K562 (cell line): Measurements from ENCODE around the gene GLI1. TPM values are rescaled to one million over a fixed set of nuclear protein-coding genes. Genes with fewer than 3 reads are reported as not detected.
A peak's percentile ranks its signal among the peaks of the same experiment; 100 is the strongest.

Source experiments
- EGR1 ChIP-seq: fragments of 450-650 bp; conservative IDR thresholded peaks from 2 replicates; pipeline ENCODE4 v1.6.1; 2017; ENCODE audit warnings: mild to moderate bottlenecking
- EP400 ChIP-seq: fragments of 450-650 bp; IDR thresholded peaks from 2 replicates; pipeline ENCODE4 v1.6.1; 2017; ENCODE audit warnings: antibody characterized with exemption, mild to moderate bottlenecking, moderate library complexity
- HMG20A ChIP-seq: fragments of 450-650 bp; formaldehyde crosslinking; conservative IDR thresholded peaks from 2 replicates; pipeline ENCODE4 v1.4.0; 2020; ENCODE audit warnings: mild to moderate bottlenecking, mixed read lengths
- IFI16 ChIP-seq: fragments of 250-450 bp; sonication (Bioruptor Pico); IDR thresholded peaks from 2 replicates; pipeline ENCODE4 v2.1.2; 2022; ENCODE audit warnings: mild to moderate bottlenecking, inconsistent platforms
- IRF1 ChIP-seq: sonication (generic); formaldehyde crosslinking; IDR thresholded peaks from 2 replicates; pipeline ENCODE4 v1.8.0; 2022; ENCODE audit warnings: missing genetic modification reagents, mild to moderate bottlenecking, borderline replicate concordance
- NFXL1 ChIP-seq: fragments of 450-650 bp; formaldehyde crosslinking; IDR thresholded peaks from 2 replicates; pipeline ENCODE4 v1.4.0; 2021; ENCODE audit warnings: mild to moderate bottlenecking
- YY1 ChIP-seq, 3 experiments: IDR thresholded peaks; 2 replicates each; pipeline ENCODE4 v1.6.1; 2011; ENCODE audit warnings: low read length in 2 of 3, mild to moderate bottlenecking in 2 of 3, moderate library complexity in 2 of 3, borderline replicate concordance in 1 of 3, control low read depth in 1 of 3, low read depth in 1 of 3; ENCODE audit not compliant: insufficient read depth in 3 of 3, insufficient replicate concordance in 2 of 3, control insufficient read depth in 1 of 3, insufficient read length in 1 of 3; ENCODE audit errors: extremely low read depth in 1 of 3
- ZBTB17 ChIP-seq: fragments of 450-650 bp; formaldehyde crosslinking; IDR thresholded peaks from 2 replicates; pipeline ENCODE4 v1.4.0; 2020; ENCODE audit warnings: mild to moderate bottlenecking
- ZBTB2 ChIP-seq: fragments of 450-650 bp; IDR thresholded peaks from 2 replicates; pipeline ENCODE4 v1.6.1; 2016; ENCODE audit warnings: antibody characterized with exemption
- ZBTB40 ChIP-seq, 2 experiments: fragments of 450-650 bp in 1 of 2; sonication (generic) in 1 of 2; formaldehyde crosslinking in 1 of 2; IDR thresholded peaks; 2 replicates each; pipeline versions ENCODE4 v1.7.1 to v1.9.0; 2016 to 2022; ENCODE audit warnings: inconsistent platforms in 1 of 2, mild to moderate bottlenecking in 1 of 2, missing genetic modification reagents in 1 of 2
- ZNF449 ChIP-seq: fragments of 250-450 bp; sonication (Bioruptor Pico); IDR thresholded peaks from 2 replicates; pipeline ENCODE4 v1.8.0; 2022; ENCODE audit warnings: moderate library complexity, mild to moderate bottlenecking, inconsistent platforms
- polyA plus RNA-seq, 8 experiments: library from polyadenylated mRNA; depleted of rRNA in 4 of 8; stranded (reverse) in 5 of 8; unstranded in 3 of 8; fragments of >200 nt; fragmentation: Nextera tagmentation in 2 of 8; fragmentation: Illumina TruSeq in 1 of 8; extraction: Ambion mirVana in 2 of 8; extraction: Trizol in 1 of 8; gene quantifications; 2 replicates each; pipeline versions ENCODE4 v1.2.1 to v1.2.3, GENCODE V29; 2011 to 2014; ENCODE audit warnings: inconsistent platforms in 1 of 8, missing spikeins in 1 of 8
- total RNA-seq, 7 experiments: library from RNA; depleted of rRNA in 6 of 7; stranded (reverse); fragments of >200 nt in 6 of 7; fragmentation: Illumina TruSeq in 2 of 7; extraction: Trizol in 2 of 7; gene quantifications; 2 replicates each; pipeline versions ENCODE4 v1.2.1 to v1.2.3, GENCODE V29; 2011 to 2021; ENCODE audit warnings: low replicate concordance in 1 of 7

Gene GLI1
- total and polyA plus RNA-seq, 9 of the 15 experiments (the other 6 are each of a cell fraction or from before 2014, with no cell fraction given): 0.24 to 3.7 (median 0.61) TPM

- TF ChIP-seq ZBTB40 (IDR thresholded peaks at IDR 0.05) (peak; percentile 68), ZBTB40 (CRISPR knock-in tag; IDR thresholded peaks at IDR 0.05) (peak; percentile 68; the same call in 1 of the 2 replicates), ZBTB2 (peak; percentile 96), EGR1 (peak; percentile 82), EP400 (peak; percentile 89), IFI16 (CRISPR knock-in tag) (no peak), HMG20A (CRISPR knock-in tag) (no peak), NFXL1 (CRISPR knock-in tag) (no peak), YY1 (IDR thresholded peaks at IDR 0.05; ENCODE audit: borderline replicate concordance in 1 of 3, control insufficient read depth in 1 of 3, extremely low read depth in 1 of 3, insufficient read depth in 3 of 3, insufficient read length in 1 of 3, insufficient replicate concordance in 2 of 3, low read depth in 1 of 3, low read length in 2 of 3) (peak in 2 of 3 experiments; percentile 29 to 57), ZBTB17 (CRISPR knock-in tag) (peak; percentile 25; the same call in 1 of the 2 replicates), IRF1 (CRISPR knock-in tag) (peak; percentile 83; the same call in 1 of the 2 replicates), ZNF449 (CRISPR knock-in tag) (peak; percentile 43; the same call in 1 of the 2 replicates)
Measured at GRCh38 chr12:57430931-57431566, 28.5 kb upstream of the GLI1 start, which contains the start of gene R3HDM2 (continued).
